Endometrial microvascular endothelial cells (primary cell): ENCODE measurements around the gene RMND5A. TPM values are rescaled to one million over a fixed set of nuclear protein-coding genes. Genes with fewer than 3 reads are reported as not detected.

Source experiments
- in situ Hi-C: cut with HindIII; loops from 2 replicates; pipeline ENCODE4 v1.10.0; 2017; ENCODE audit warnings: low sequenced_read_pairs, low pct_unique_long_range_greater_than_20kb; ENCODE audit errors: inconsistent ontology term
- total RNA-seq: library from RNA; depleted of rRNA; stranded (reverse); fragments of >200 nt; gene quantifications from one replicate; pipeline ENCODE4 v1.2.3, GENCODE V29; 2015; ENCODE audit errors: inconsistent ontology term

The RMND5A gene
- total RNA-seq, 1 donor from 2014 or later: 26.0 TPM

- in situ Hi-C loops: no loop called here
These were observed 32.8 kb downstream of the RMND5A start for GRCh38 chr2:86752934-86753333.

GRCh38 chr2:86753606-86754005, 33.5 kb downstream of the RMND5A start:
- in situ Hi-C loops: no loop called here

GRCh38 chr2:86758405-86758804, 38.3 kb downstream of the RMND5A start:
- in situ Hi-C loops: no loop called here

- in situ Hi-C loops: no loop called here
These were observed 40.3 kb downstream of the RMND5A start for GRCh38 chr2:86760371-86760770.

- in situ Hi-C loops: no loop called here
These were observed 44.7 kb downstream of the RMND5A start for GRCh38 chr2:86764661-86765309.

GRCh38 chr2:86765310-86765695, 45.2 kb downstream of the RMND5A start:
- in situ Hi-C loops: no loop called here

- in situ Hi-C loops: no loop called here
These were observed 48.3 kb downstream of the RMND5A start for GRCh38 chr2:86768189-86768949.

GRCh38 chr2:86769838-86770237, 49.7 kb downstream of the RMND5A start:
- in situ Hi-C loops: no loop called here

- in situ Hi-C loops: no loop called here
These were observed 50.8 kb downstream of the RMND5A start for GRCh38 chr2:86770816-86771301.

GRCh38 chr2:86772611-86773010, 52.5 kb downstream of the RMND5A start:
- in situ Hi-C loops: no loop called here

GRCh38 chr2:86774862-86775261, 54.8 kb downstream of the RMND5A start:
- in situ Hi-C loops: no loop called here

- in situ Hi-C loops: no loop called here
These were observed 55.2 kb downstream of the RMND5A start for GRCh38 chr2:86775338-86775737.

GRCh38 chr2:86776532-86776931, 56.4 kb downstream of the RMND5A start:
- in situ Hi-C loops: no loop called here

- in situ Hi-C loops: no loop called here
These were observed 58.9 kb downstream of the RMND5A start for GRCh38 chr2:86778957-86779356.

- in situ Hi-C loops: no loop called here
These were observed 59.9 kb downstream of the RMND5A start for GRCh38 chr2:86779971-86780370.

GRCh38 chr2:86781363-86781762, 61.3 kb downstream of the RMND5A start:
- in situ Hi-C loops: no loop called here

GRCh38 chr2:86782748-86783147, 62.7 kb downstream of the RMND5A start:
- in situ Hi-C loops: no loop called here

GRCh38 chr2:86783615-86784339, 63.7 kb downstream of the RMND5A start:
- in situ Hi-C loops: no loop called here

GRCh38 chr2:86785456-86785855, 65.4 kb downstream of the RMND5A start:
- in situ Hi-C loops: no loop called here
